IMR-90 (cell line): Measurements from ENCODE around the gene ACAN. TPM values are rescaled to one million over a fixed set of nuclear protein-coding genes. Genes with fewer than 3 reads are reported as not detected.
A peak's percentile ranks its signal among the peaks of the same experiment; 100 is the strongest.

Experiments
- ATAC-seq: fragments of 200-7000 bp; cut with Tn5 transposase; 2 replicates; pipeline ENCODE4 v1.9.1; 2020; ENCODE audit warnings: low read depth, mild to moderate bottlenecking, moderate library complexity
- BruUV-seq: library from RNA; stranded (reverse); fragments of 400-500 nt; replicated peaks from 2 replicates; lab custom pipeline; 2021; lab: Mats Ljungman, UMichigan
- CTCF ChIA-PET: fragments of 300-600 bp; formaldehyde crosslinking; extraction: SDS; loops from one replicate; lab custom pipeline; 2021; ENCODE audit warnings: antibody characterized with exemption; lab: Yijun Ruan, JAX
- POLR2A ChIA-PET: fragments of 300-600 bp; sonication (Branson Sonifier 250); formaldehyde crosslinking; loops from one replicate; lab custom pipeline; 2022; ENCODE audit warnings: antibody characterized with exemption; ENCODE audit not compliant: unreplicated experiment; lab: Charles Lee
- DNase-seq: peaks from one replicate; pipeline ENCODE4 v3.0.0; 2013
- H2AFZ ChIP-seq: replicated peaks from 2 replicates; pipeline ENCODE3; 2013; ENCODE audit warnings: low read length, mild to moderate bottlenecking; ENCODE audit not compliant: poor library complexity
- H2AK5ac ChIP-seq: 2 replicates; pipeline ENCODE4 v1.6.1; 2013; ENCODE audit warnings: low read depth, low read length, inconsistent platforms
- H2AK9ac ChIP-seq: replicated peaks from 2 replicates; pipeline ENCODE3; 2013; ENCODE audit warnings: mild to moderate bottlenecking, low read depth, low read length, moderate library complexity; ENCODE audit not compliant: poor library complexity
- H2BK120ac ChIP-seq: 2 replicates; pipeline ENCODE4 v1.6.1; 2013; ENCODE audit warnings: low read depth, low read length, inconsistent platforms
- H2BK15ac ChIP-seq: 3 replicates; pipeline ENCODE4 v1.6.1; 2013; ENCODE audit warnings: low read depth, low read length, inconsistent platforms
- H2BK20ac ChIP-seq: 2 replicates; pipeline ENCODE4 v1.6.1; 2013; ENCODE audit warnings: low read depth, mild to moderate bottlenecking, inconsistent platforms, low read length, moderate library complexity
- H2BK5ac ChIP-seq: 2 replicates; pipeline ENCODE4 v1.6.1; 2013; ENCODE audit warnings: mild to moderate bottlenecking, low read depth, low read length, inconsistent platforms; ENCODE audit not compliant: poor library complexity, severe bottlenecking
- H3K14ac ChIP-seq: replicated peaks from 2 replicates; pipeline ENCODE4 v1.6.1; 2013; ENCODE audit warnings: low read depth, low read length, inconsistent platforms
- H3K18ac ChIP-seq: 2 replicates; pipeline ENCODE4 v1.6.1; 2013; ENCODE audit warnings: low read depth, low read length, control low read depth
- H3K23ac ChIP-seq: 2 replicates; pipeline ENCODE4 v1.6.1; 2013; ENCODE audit warnings: low read depth, low read length, inconsistent platforms
- H3K27ac ChIP-seq: 2 replicates; pipeline ENCODE4 v1.5.1; 2013; ENCODE audit warnings: mild to moderate bottlenecking, control low read depth, low read length; ENCODE audit not compliant: insufficient read depth
- H3K27me3 ChIP-seq: 2 replicates; pipeline ENCODE4 v1.6.1; 2013; ENCODE audit warnings: low read length; ENCODE audit not compliant: control insufficient read depth, insufficient read depth
- H3K36me3 ChIP-seq: 2 replicates; pipeline ENCODE4 v1.6.1; 2013; ENCODE audit warnings: low read length, mixed read lengths; ENCODE audit not compliant: control insufficient read depth, insufficient read depth
- H3K4ac ChIP-seq: 2 replicates; pipeline ENCODE4 v1.6.1; 2013; ENCODE audit warnings: low read depth, low read length, inconsistent platforms
- H3K4me1 ChIP-seq: 2 replicates; pipeline ENCODE4 v1.6.1; 2013; ENCODE audit warnings: low read length, mixed read lengths; ENCODE audit not compliant: control insufficient read depth, insufficient read depth
- H3K4me2 ChIP-seq: 2 replicates; pipeline ENCODE4 v1.6.1; 2013; ENCODE audit warnings: low read depth, mild to moderate bottlenecking, control low read depth, low read length, moderate library complexity
- H3K4me3 ChIP-seq: 2 replicates; pipeline ENCODE4 v1.5.1; 2013; ENCODE audit warnings: low read depth, mild to moderate bottlenecking, control low read depth, low read length, moderate library complexity; ENCODE audit not compliant: insufficient read depth
- H3K56ac ChIP-seq: 2 replicates; pipeline ENCODE4 v1.6.1; 2013; ENCODE audit warnings: low read length, inconsistent platforms; ENCODE audit not compliant: insufficient read depth; ENCODE audit errors: extremely low read depth
- H3K79me1 ChIP-seq, 2 experiments: 2 replicates each; pipeline ENCODE4 v1.6.1; 2013; ENCODE audit warnings: low read length in 2 of 2, inconsistent platforms in 1 of 2, low read depth in 1 of 2
- H3K9ac ChIP-seq: 2 replicates; pipeline ENCODE4 v1.6.1; 2013; ENCODE audit warnings: low read depth, low read length, control low read depth
- H3K9me1 ChIP-seq: 2 replicates; pipeline ENCODE4 v1.6.1; 2013; ENCODE audit warnings: low read length, inconsistent platforms; ENCODE audit not compliant: insufficient read depth
- H3K9me3 ChIP-seq: 2 replicates; pipeline ENCODE4 v1.6.1; 2013; ENCODE audit warnings: low read length; ENCODE audit not compliant: control insufficient read depth, insufficient read depth
- H4K20me1 ChIP-seq: 2 replicates; pipeline ENCODE4 v1.6.1; 2013; ENCODE audit warnings: low read length, inconsistent platforms; ENCODE audit not compliant: insufficient read depth
- H4K5ac ChIP-seq: 2 replicates; pipeline ENCODE4 v1.6.1; 2013; ENCODE audit warnings: mild to moderate bottlenecking, low read depth, low read length, control low read depth
- H4K8ac ChIP-seq, 2 experiments: 2 replicates each; pipeline ENCODE4 v1.6.1; 2013; ENCODE audit warnings: low read depth in 2 of 2, low read length in 2 of 2, control low read depth in 1 of 2, inconsistent platforms in 1 of 2
- H4K91ac ChIP-seq: 2 replicates; pipeline ENCODE4 v1.6.1; 2013; ENCODE audit warnings: low read depth, low read length, inconsistent platforms; ENCODE audit not compliant: insufficient read depth
- POLR2A ChIP-seq: IDR thresholded peaks from 2 replicates; pipeline ENCODE4 v1.6.1; 2012; ENCODE audit warnings: mild to moderate bottlenecking, low read depth, low read length
- RFX5 ChIP-seq: IDR thresholded peaks from 2 replicates; pipeline ENCODE4 v1.8.0; 2012; ENCODE audit warnings: low read depth, mild to moderate bottlenecking, low read length, moderate library complexity
- WGBS, 2 experiments: methylation state at CpG; one replicate each; pipeline versions ENCODE4 v1.1.5 to v1.1.7; 2013; ENCODE audit warnings: missing lambda C conversion rate in 2 of 2; ENCODE audit not compliant: insufficient read length in 1 of 2; ENCODE audit errors: extremely low coverage in 2 of 2; 5-methylcytosine and 5-hydroxymethylcytosine counted together
- dilution Hi-C: fragments of 300-500 bp; cut with HindIII; formaldehyde crosslinking; loops from one replicate; pipeline ENCODE4 v1.14.3; 2018; ENCODE audit warnings: low sequenced_read_pairs; ENCODE audit not compliant: unreplicated experiment
- in situ Hi-C: fragments of 300-500 bp; cut with MboI; formaldehyde crosslinking; loops from 3 replicates; pipeline ENCODE4 v1.14.3; 2019; ENCODE audit warnings: low sequenced_read_pairs, inconsistent platforms, mixed read lengths
- intact Hi-C: fragments of 100-400 bp; cut with micrococcal nuclease; formaldehyde crosslinking; loops from 2 replicates; pipeline ENCODE4 v1.10.0; 2022
- polyA plus RNA-seq, 3 experiments: library from polyadenylated mRNA; depleted of rRNA; stranded (reverse); fragments of >200 nt; gene quantifications; 2 replicates each; pipeline ENCODE4 v1.2.3, GENCODE V29; 2012; ENCODE audit warnings: low replicate concordance in 1 of 3
- total RNA-seq: library from RNA; depleted of rRNA; stranded (reverse); fragments of >200 nt; gene quantifications from 2 replicates; pipeline ENCODE4 v1.2.3, GENCODE V29; 2012
- TF ChIP-seq, protein P1 (sequence below): conservative IDR thresholded peaks from 2 replicates; pipeline ENCODE4 v1.5.1; 2012; ENCODE audit warnings: mild to moderate bottlenecking, low read depth, low read length, improper control_type of control experiment

Gene ACAN
- total and polyA plus RNA-seq, 2 of the 4 experiments (the other 2 are of a cell fraction), result 0.54 to 0.96 TPM

DNA sequence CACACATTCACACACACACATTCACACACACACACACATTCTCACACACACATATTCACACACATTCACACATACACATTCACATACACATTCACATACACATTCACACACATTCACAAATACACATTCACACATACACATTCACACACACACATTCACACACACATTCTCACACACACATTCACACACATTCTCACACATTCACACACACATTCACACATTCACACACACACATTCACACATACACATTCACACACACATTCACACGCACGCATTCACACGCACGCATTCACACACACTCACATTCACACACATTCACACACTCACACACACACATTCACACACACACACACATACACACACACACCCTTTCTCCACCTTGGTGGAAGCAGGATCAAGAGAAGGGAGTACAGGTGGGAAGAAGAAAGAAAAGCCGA lies 97.8 kb downstream of the ACAN start:
- Histone ChIP-seq H3K4me3 (no peak overlapping the region), H4K8ac (peak overlapping the region in 1 of 2 experiments; percentile 43; a peak in 1 of 4 replicates), H3K36me3 (peaks cover 53% of the 10 kb centered on the region), H3K23ac (peak overlapping the region; percentile 63; the same call in 1 of the 2 replicates), H2BK5ac (peak overlapping the region; percentile 77), H3K9me3 (no peaks in the 10 kb centered on the region), H3K27me3 (no peaks in the 10 kb centered on the region), H4K91ac (peak overlapping the region; percentile 12; the same call in 1 of the 2 replicates), H3K18ac (no peak overlapping the region; the same call in 1 of the 2 replicates), H3K14ac (peak overlapping the region; percentile 66; the same call in 1 of the 2 replicates), H4K20me1 (peaks cover 78% of the 10 kb centered on the region), H2BK20ac (no peak overlapping the region), H3K9me1 (peaks cover 13% of the 10 kb centered on the region), H3K9ac (no peak overlapping the region), H4K5ac (no peak overlapping the region), H2AFZ (no peak overlapping the region), H2BK120ac (no peak overlapping the region), H3K4me1 (peaks cover 14% of the 10 kb centered on the region), H3K27ac (no peak overlapping the region), H3K79me1 (peaks cover 29 to 65% of the 10 kb centered on the region in 2 experiments; a peak in 3 of 4 replicates), H2AK9ac (peak overlapping the region; percentile 13), H3K56ac (no peak overlapping the region), H2AK5ac (peak overlapping the region; percentile 82), H2BK15ac (no peak overlapping the region), H3K4me2 (no peak overlapping the region), H3K4ac (peak overlapping the region; percentile 48)
- CTCF ChIA-PET, result no interaction called here
- TF ChIP-seq RFX5 (no peak), POLR2A (no peak)
- TF ChIP-seq, protein P1, sequence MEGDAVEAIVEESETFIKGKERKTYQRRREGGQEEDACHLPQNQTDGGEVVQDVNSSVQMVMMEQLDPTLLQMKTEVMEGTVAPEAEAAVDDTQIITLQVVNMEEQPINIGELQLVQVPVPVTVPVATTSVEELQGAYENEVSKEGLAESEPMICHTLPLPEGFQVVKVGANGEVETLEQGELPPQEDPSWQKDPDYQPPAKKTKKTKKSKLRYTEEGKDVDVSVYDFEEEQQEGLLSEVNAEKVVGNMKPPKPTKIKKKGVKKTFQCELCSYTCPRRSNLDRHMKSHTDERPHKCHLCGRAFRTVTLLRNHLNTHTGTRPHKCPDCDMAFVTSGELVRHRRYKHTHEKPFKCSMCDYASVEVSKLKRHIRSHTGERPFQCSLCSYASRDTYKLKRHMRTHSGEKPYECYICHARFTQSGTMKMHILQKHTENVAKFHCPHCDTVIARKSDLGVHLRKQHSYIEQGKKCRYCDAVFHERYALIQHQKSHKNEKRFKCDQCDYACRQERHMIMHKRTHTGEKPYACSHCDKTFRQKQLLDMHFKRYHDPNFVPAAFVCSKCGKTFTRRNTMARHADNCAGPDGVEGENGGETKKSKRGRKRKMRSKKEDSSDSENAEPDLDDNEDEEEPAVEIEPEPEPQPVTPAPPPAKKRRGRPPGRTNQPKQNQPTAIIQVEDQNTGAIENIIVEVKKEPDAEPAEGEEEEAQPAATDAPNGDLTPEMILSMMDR, result no peak
- DNase-seq, result no peak
- no CpG with 5 or more reads among the region's 5 CpGs for WGBS, 2 experiments
- no TSS peak for BruUV-seq
- intact Hi-C loops, result loop anchor here (10.0 kb wide), 1 partner anchor 404 kb away; no protein-coding TSS in a partner anchor
- in situ Hi-C loops, result loop anchor here (5.0 kb wide), 1 partner anchor 276 kb away; no protein-coding TSS in a partner anchor
- dilution Hi-C loops, result loop anchor here (25.0 kb wide), 1 partner anchor 111 kb away; no protein-coding TSS in a partner anchor
- POLR2A ChIA-PET, result no interaction called here
- no peak for ATAC-seq
